Loucy (cell line): ENCODE data around the gene ALAS2.

Experiments
- EZH2phosphoT487 ChIP-seq: fragments of 200-600 bp; IDR thresholded peaks from 2 replicates; pipeline ENCODE4 v1.6.1; 2018; ENCODE audit warnings: antibody characterized with exemption, mild to moderate bottlenecking, moderate library complexity, borderline replicate concordance
- TF ChIP-seq, protein P1 (sequence below): fragments of 200-600 bp; sonication (generic); conservative IDR thresholded peaks from 2 replicates; pipeline ENCODE4 v1.5.1; 2014; ENCODE audit warnings: mild to moderate bottlenecking, antibody characterized with exemption, low read length

- TF ChIP-seq EZH2phosphoT487 = no peak
- TF ChIP-seq, protein P1, sequence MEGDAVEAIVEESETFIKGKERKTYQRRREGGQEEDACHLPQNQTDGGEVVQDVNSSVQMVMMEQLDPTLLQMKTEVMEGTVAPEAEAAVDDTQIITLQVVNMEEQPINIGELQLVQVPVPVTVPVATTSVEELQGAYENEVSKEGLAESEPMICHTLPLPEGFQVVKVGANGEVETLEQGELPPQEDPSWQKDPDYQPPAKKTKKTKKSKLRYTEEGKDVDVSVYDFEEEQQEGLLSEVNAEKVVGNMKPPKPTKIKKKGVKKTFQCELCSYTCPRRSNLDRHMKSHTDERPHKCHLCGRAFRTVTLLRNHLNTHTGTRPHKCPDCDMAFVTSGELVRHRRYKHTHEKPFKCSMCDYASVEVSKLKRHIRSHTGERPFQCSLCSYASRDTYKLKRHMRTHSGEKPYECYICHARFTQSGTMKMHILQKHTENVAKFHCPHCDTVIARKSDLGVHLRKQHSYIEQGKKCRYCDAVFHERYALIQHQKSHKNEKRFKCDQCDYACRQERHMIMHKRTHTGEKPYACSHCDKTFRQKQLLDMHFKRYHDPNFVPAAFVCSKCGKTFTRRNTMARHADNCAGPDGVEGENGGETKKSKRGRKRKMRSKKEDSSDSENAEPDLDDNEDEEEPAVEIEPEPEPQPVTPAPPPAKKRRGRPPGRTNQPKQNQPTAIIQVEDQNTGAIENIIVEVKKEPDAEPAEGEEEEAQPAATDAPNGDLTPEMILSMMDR = no peak
These were observed 2.7 kb downstream of the ALAS2 start for GRCh38 chrX:55028040-55028439.
